OCI-LY7 (cell line): Measurements from ENCODE around the gene TCP10L. TPM values are rescaled to one million over a fixed set of nuclear protein-coding genes. Genes with fewer than 3 reads are reported as not detected.

Experiments used
- BruUV-seq: library from RNA; stranded (reverse); fragments of 400-500 nt; replicated peaks from 2 replicates; lab custom pipeline; 2021; lab: Mats Ljungman, UMichigan
- CTCF ChIA-PET: fragments of 300-600 bp; sonication (Branson Sonifier 250); formaldehyde crosslinking; loops from one replicate; lab custom pipeline; 2022; ENCODE audit warnings: antibody characterized with exemption; ENCODE audit not compliant: unreplicated experiment; lab: Charles Lee
- POLR2A ChIA-PET: fragments of 300-600 bp; sonication (Branson Sonifier 250); formaldehyde crosslinking; loops from one replicate; lab custom pipeline; 2022; ENCODE audit warnings: antibody characterized with exemption; lab: Charles Lee
- DNase-seq: peaks from one replicate; pipeline ENCODE4 v3.0.0-alpha.2; 2015; ENCODE audit warnings: low spot score
- H2AFZ ChIP-seq: fragments of 200-600 bp; sonication (generic), shearing (Covaris generic); 2 replicates; pipeline ENCODE4 v1.6.1; 2014; ENCODE audit warnings: mild to moderate bottlenecking, antibody characterized with exemption, low read length, moderate library complexity
- H3K27ac ChIP-seq: fragments of 200-600 bp; sonication (generic); 2 replicates; pipeline ENCODE4 v1.5.1; 2014; ENCODE audit warnings: mixed run types, low read depth, mild to moderate bottlenecking, moderate library complexity, low read length, inconsistent platforms; ENCODE audit not compliant: poor library complexity, severe bottlenecking
- H3K36me3 ChIP-seq: fragments of 200-600 bp; sonication (generic); 2 replicates; pipeline ENCODE4 v1.6.1; 2014; ENCODE audit warnings: mild to moderate bottlenecking, antibody characterized with exemption, low read length, moderate library complexity, mixed read lengths; ENCODE audit not compliant: insufficient read depth
- H3K4me1 ChIP-seq: fragments of 200-600 bp; sonication (generic); 2 replicates; pipeline ENCODE4 v1.5.1; 2014; ENCODE audit warnings: mild to moderate bottlenecking, low read length; ENCODE audit not compliant: insufficient read depth, poor library complexity, severe bottlenecking
- H3K4me2 ChIP-seq: fragments of 200-600 bp; sonication (generic); 2 replicates; pipeline ENCODE4 v1.6.1; 2014; ENCODE audit warnings: mild to moderate bottlenecking, low read length
- H3K4me3 ChIP-seq: fragments of 200-600 bp; sonication (generic); 2 replicates; pipeline ENCODE4 v1.5.1; 2014; ENCODE audit warnings: mild to moderate bottlenecking, low read depth, low read length; ENCODE audit not compliant: poor library complexity, severe bottlenecking
- H3K79me2 ChIP-seq: fragments of 200-600 bp; sonication (generic); 2 replicates; pipeline ENCODE4 v1.6.1; 2016; ENCODE audit warnings: low read depth, mild to moderate bottlenecking, low read length, moderate library complexity, mixed read lengths; ENCODE audit not compliant: insufficient read depth
- H3K9me2 ChIP-seq: fragments of 200-600 bp; sonication (generic); 2 replicates; pipeline ENCODE4 v1.6.1; 2016; ENCODE audit warnings: mild to moderate bottlenecking, low read length, mixed read lengths; ENCODE audit not compliant: insufficient read depth
- H3K9me3 ChIP-seq: fragments of 200-600 bp; sonication (generic); 2 replicates; pipeline ENCODE4 v1.6.1; 2014; ENCODE audit warnings: mild to moderate bottlenecking, mixed run types, low read length, mixed read lengths
- H4K20me1 ChIP-seq: fragments of 200-600 bp; sonication (generic); 2 replicates; pipeline ENCODE4 v1.6.1; 2014; ENCODE audit warnings: mild to moderate bottlenecking, antibody characterized with exemption, low read length, moderate library complexity, mixed read lengths; ENCODE audit not compliant: insufficient read depth
- CTCF ChIP-seq: fragments of 200-600 bp; sonication (generic); conservative IDR thresholded peaks from 2 replicates; pipeline ENCODE4 v1.5.1; 2014; ENCODE audit warnings: mild to moderate bottlenecking, antibody characterized with exemption, low read length, moderate library complexity, mixed read lengths
- EZH2phosphoT487 ChIP-seq: fragments of 200-600 bp; sonication (generic); IDR thresholded peaks from 2 replicates; pipeline ENCODE4 v1.6.1; 2018; ENCODE audit warnings: low read depth, borderline replicate concordance, mild to moderate bottlenecking, mixed run types, antibody characterized with exemption, low read length, moderate library complexity, mixed read lengths
- intact Hi-C: fragments of 100-400 bp; cut with micrococcal nuclease; formaldehyde crosslinking; loops from one replicate; pipeline ENCODE4 v1.10.0; 2022; ENCODE audit not compliant: unreplicated experiment
- total RNA-seq, 2 experiments: library from RNA; depleted of rRNA in 1 of 2; stranded (reverse); fragments of >200 nt in 1 of 2; shearing (Covaris generic) in 1 of 2; gene quantifications; 2 replicates each; pipeline ENCODE4 v1.2.3, GENCODE V29; 2014 to 2022

TCP10L gene
- total RNA-seq, 2 experiments from 2014 or later: 0.63 to 3.9 TPM

GRCh38 chr21:32578107-32578691 lies 7.1 kb downstream of the TCP10L start:
- Histone ChIP-seq H3K79me2 (no peaks in the 10 kb centered on the region), H3K27ac (no peak overlapping the region), H3K4me3 (no peak overlapping the region), H3K36me3 (no peaks in the 10 kb centered on the region), H2AFZ (no peak overlapping the region), H3K9me2 (no peaks in the 10 kb centered on the region), H4K20me1 (no peaks in the 10 kb centered on the region), H3K4me1 (no peaks in the 10 kb centered on the region), H3K9me3 (no peaks in the 10 kb centered on the region), H3K4me2 (no peak overlapping the region)
- intact Hi-C loops: no loop called here
- ChIA-PET CTCF (no interaction called here), POLR2A (interaction anchor here (0.5 kb wide), 1 partner anchor 30 kb away, joined by 3 read pairs; no protein-coding TSS in a partner anchor)
- DNase-seq: peak; percentile 17
- TF ChIP-seq EZH2phosphoT487 (no peak), CTCF (peak; percentile 61)
- no TSS peak for BruUV-seq

- Histone ChIP-seq H3K36me3 (no peaks in the 10 kb centered on the region), H3K79me2 (no peaks in the 10 kb centered on the region), H3K4me3 (no peak overlapping the region), H3K27ac (no peak overlapping the region), H4K20me1 (no peaks in the 10 kb centered on the region), H3K4me2 (no peak overlapping the region), H2AFZ (no peak overlapping the region), H3K9me2 (no peaks in the 10 kb centered on the region), H3K9me3 (no peaks in the 10 kb centered on the region), H3K4me1 (peaks cover 9% of the 10 kb centered on the region)
- intact Hi-C loops: no loop called here
- TF ChIP-seq CTCF (no peak), EZH2phosphoT487 (no peak)
- ChIA-PET POLR2A (interaction anchor here (0.6 kb wide), 1 partner anchor 463 kb away, joined by 3 read pairs; no protein-coding TSS in a partner anchor), CTCF (no interaction called here)
- no peak for DNase-seq
- BruUV-seq: no TSS peak
Observed at GRCh38 chr21:32576011-32576410, 9.3 kb downstream of the TCP10L start.
